Epithelial cell of prostate (primary cell): ENCODE results near the gene POC1B.

Experiments used
- DNase-seq: peaks from one replicate; pipeline ENCODE4 v3.0.0-alpha.2; 2011; ENCODE audit warnings: low read depth, low spot score
- H3K27ac ChIP-seq: fragments of 450-650 bp; 2 replicates; pipeline ENCODE4 v1.5.1; 2017; ENCODE audit warnings: mild to moderate bottlenecking

The POC1B gene

GRCh38 chr12:89525824-89526770 lies at the start of gene POC1B:
Gene POC1B, minus strand, starts transcription at chr12:89526047. Its CDS starts 152 bp downstream, at chr12:89525895.
- DNase-seq, result no peak
- H3K27ac ChIP-seq, result peak within 1 kb of the TSS; percentile 80

- no peak overlapping the region for H3K27ac ChIP-seq
- DNase-seq, result no peak
Observed at GRCh38 chr12:89575374-89575773, 49.5 kb upstream of the POC1B start.

GRCh38 chr12:89574736-89575208 lies 48.9 kb upstream of the POC1B start:
- DNase-seq, result no peak
- H3K27ac ChIP-seq, result no peak overlapping the region

GRCh38 chr12:89573051-89573810 lies 47.4 kb upstream of the POC1B start:
- no peak for DNase-seq
- no peak overlapping the region for H3K27ac ChIP-seq

GRCh38 chr12:89571491-89572195 lies 45.8 kb upstream of the POC1B start:
- DNase-seq, result no peak
- no peak overlapping the region for H3K27ac ChIP-seq

GRCh38 chr12:89568484-89568883 lies 42.6 kb upstream of the POC1B start:
- no peak overlapping the region for H3K27ac ChIP-seq
- DNase-seq, result no peak

- peak; percentile 41 for DNase-seq
- H3K27ac ChIP-seq, result peak overlapping the region; percentile 46
Observed at GRCh38 chr12:89567691-89568239, 41.9 kb upstream of the POC1B start.

- peak overlapping the region; percentile 46 for H3K27ac ChIP-seq
- DNase-seq, result peak; percentile 93
Observed at GRCh38 chr12:89566615-89567014, 40.8 kb upstream of the POC1B start.

GRCh38 chr12:89565002-89565401 lies 39.2 kb upstream of the POC1B start:
- no peak overlapping the region for H3K27ac ChIP-seq
- DNase-seq, result no peak

- DNase-seq, result no peak
- H3K27ac ChIP-seq, result no peak overlapping the region
Observed at GRCh38 chr12:89559753-89560152, 33.9 kb upstream of the POC1B start.

GRCh38 chr12:89556976-89557375 lies 31.1 kb upstream of the POC1B start:
- H3K27ac ChIP-seq, result no peak overlapping the region
- no peak for DNase-seq

- DNase-seq, result no peak
- H3K27ac ChIP-seq, result no peak overlapping the region
Observed at GRCh38 chr12:89552376-89552775, 26.5 kb upstream of the POC1B start.

- H3K27ac ChIP-seq, result no peak overlapping the region
- DNase-seq, result no peak
Observed at GRCh38 chr12:89551747-89552146, 25.9 kb upstream of the POC1B start.

GRCh38 chr12:89547101-89547500 lies 21.3 kb upstream of the POC1B start:
- H3K27ac ChIP-seq, result no peak overlapping the region
- no peak for DNase-seq

GRCh38 chr12:89546151-89546550 lies 20.3 kb upstream of the POC1B start:
- DNase-seq, result no peak

GRCh38 chr12:89544681-89545184 lies 18.9 kb upstream of the POC1B start:
- DNase-seq, result no peak
- H3K27ac ChIP-seq, result no peak overlapping the region

More at GRCh38 chr12:89546151-89546550, 20.3 kb upstream of the POC1B start:
- H3K27ac ChIP-seq, result no peak overlapping the region

GRCh38 chr12:89544022-89544421 lies 18.2 kb upstream of the POC1B start:
- DNase-seq, result no peak
- no peak overlapping the region for H3K27ac ChIP-seq

- DNase-seq, result no peak
- no peak overlapping the region for H3K27ac ChIP-seq
Observed at GRCh38 chr12:89542912-89543592, 17.2 kb upstream of the POC1B start.

- no peak for DNase-seq
- no peak overlapping the region for H3K27ac ChIP-seq
Observed at GRCh38 chr12:89542236-89542635, 16.4 kb upstream of the POC1B start.
